ENCODE measurements around the gene SLC1A4.

- no peak for TF ChIP-seq POLR2A (IDR thresholded peaks at IDR 0.05)
- TF ChIP-seq, protein P1, sequence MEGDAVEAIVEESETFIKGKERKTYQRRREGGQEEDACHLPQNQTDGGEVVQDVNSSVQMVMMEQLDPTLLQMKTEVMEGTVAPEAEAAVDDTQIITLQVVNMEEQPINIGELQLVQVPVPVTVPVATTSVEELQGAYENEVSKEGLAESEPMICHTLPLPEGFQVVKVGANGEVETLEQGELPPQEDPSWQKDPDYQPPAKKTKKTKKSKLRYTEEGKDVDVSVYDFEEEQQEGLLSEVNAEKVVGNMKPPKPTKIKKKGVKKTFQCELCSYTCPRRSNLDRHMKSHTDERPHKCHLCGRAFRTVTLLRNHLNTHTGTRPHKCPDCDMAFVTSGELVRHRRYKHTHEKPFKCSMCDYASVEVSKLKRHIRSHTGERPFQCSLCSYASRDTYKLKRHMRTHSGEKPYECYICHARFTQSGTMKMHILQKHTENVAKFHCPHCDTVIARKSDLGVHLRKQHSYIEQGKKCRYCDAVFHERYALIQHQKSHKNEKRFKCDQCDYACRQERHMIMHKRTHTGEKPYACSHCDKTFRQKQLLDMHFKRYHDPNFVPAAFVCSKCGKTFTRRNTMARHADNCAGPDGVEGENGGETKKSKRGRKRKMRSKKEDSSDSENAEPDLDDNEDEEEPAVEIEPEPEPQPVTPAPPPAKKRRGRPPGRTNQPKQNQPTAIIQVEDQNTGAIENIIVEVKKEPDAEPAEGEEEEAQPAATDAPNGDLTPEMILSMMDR (IDR thresholded peaks at IDR 0.05): no peak
Observed at GRCh38 chr2:64963719-64964118, 25.5 kb upstream of the SLC1A4 start.

Measured in thyroid gland (tissue), 4 donors.